Upper lobe of left lung (tissue), 6 donors: ENCODE data around the gene FYN. TPM values are rescaled to one million over a fixed set of nuclear protein-coding genes. Genes with fewer than 3 reads are reported as not detected.
A peak's percentile ranks its signal among the peaks of the same experiment; 100 is the strongest.

Experiments used
- ATAC-seq, 2 donors: fragments of 200-7000 bp; cut with Tn5 transposase; one replicate each; pipeline ENCODE4 v1.9.1; 2022; ENCODE audit warnings: mild to moderate bottlenecking in 2 of 2, moderate library complexity in 2 of 2; ENCODE audit not compliant: low FRiP score in 2 of 2
- DNase-seq, 2 donors: peaks; one replicate each; pipeline ENCODE4 v3.0.0-alpha.2; 2019 to 2020
- H3K27ac ChIP-seq, 4 donors: fragments of 200-600 bp; sonication (generic); one replicate each; pipeline ENCODE4 v1.5.1; 2016 to 2019
- H3K27me3 ChIP-seq, 4 donors: fragments of 200-600 bp; sonication (generic); one replicate each; pipeline ENCODE4 v1.5.1; 2017 to 2019
- H3K36me3 ChIP-seq, 4 donors: fragments of 200-600 bp; sonication (generic); one replicate each; pipeline ENCODE4 v1.5.1; 2016 to 2019
- H3K4me1 ChIP-seq, 4 donors: fragments of 200-600 bp; sonication (generic); one replicate each; pipeline ENCODE4 v1.5.1; 2018 to 2019
- H3K4me3 ChIP-seq, 4 donors: fragments of 200-600 bp; sonication (generic); one replicate each; pipeline ENCODE4 v1.5.1; 2017 to 2019; ENCODE audit warnings: mild to moderate bottlenecking in 2 of 4, moderate library complexity in 1 of 4
- H3K9me3 ChIP-seq, 4 donors: fragments of 200-600 bp; sonication (generic); one replicate each; pipeline ENCODE4 v1.5.1; 2018 to 2019
- CTCF ChIP-seq, 6 experiments: fragments of 450-650 bp in 4 of 6; fragments of 200-600 bp in 2 of 6; sonication (generic) in 2 of 6; IDR thresholded peaks; one replicate each; pipeline ENCODE4 v1.5.1; 2016 to 2019; ENCODE audit warnings: antibody characterized with exemption in 6 of 6
- EP300 ChIP-seq, 4 donors: sonication (generic); formaldehyde crosslinking; IDR thresholded peaks; one replicate each; pipeline ENCODE4 v1.5.1; 2017; ENCODE audit warnings: antibody characterized with exemption in 4 of 4, control low read depth in 2 of 4
- POLR2A ChIP-seq, 4 donors: fragments of 450-650 bp; IDR thresholded peaks; one replicate each; pipeline ENCODE4 v1.5.1; 2016 to 2017; ENCODE audit warnings: antibody characterized with exemption in 4 of 4, mild to moderate bottlenecking in 2 of 4
- POLR2AphosphoS5 ChIP-seq, 2 donors: sonication (generic); formaldehyde crosslinking; IDR thresholded peaks; one replicate each; pipeline ENCODE4 v1.5.1; 2017; ENCODE audit warnings: antibody characterized with exemption in 2 of 2
- WGBS, 2 donors: methylation state at CpG; one replicate each; pipeline ENCODE4 v1.1.5; 2017 to 2018; 5-methylcytosine and 5-hydroxymethylcytosine counted together
- total RNA-seq, 6 donors: library from RNA; depleted of rRNA in 4 of 6; stranded (reverse); fragments of >200 nt in 4 of 6; gene quantifications; one replicate each; pipeline versions ENCODE4 v1.1.0 to v1.2.1, GENCODE V29; 2016 to 2021
- donor health status: DM: no; HTN: no; CAD: no; lungs with moderate emphysema.
- donor health status: DM: no; HTN: yes; CAD: no; lungs with severe emphysema.

The FYN gene
- total RNA-seq, 6 donors from 2014 or later: 69.1 to 181 (median 113) TPM

- ATAC-seq: no peak
- Histone ChIP-seq H3K9me3 (no peaks in the 10 kb centered on the region), H3K27ac (no peak overlapping the region), H3K27me3 (no peaks in the 10 kb centered on the region), H3K36me3 (peaks cover 0 to 68% (median 15%) of the 10 kb centered on the region in 4 donors), H3K4me3 (no peak overlapping the region), H3K4me1 (no peaks in the 10 kb centered on the region)
- TF ChIP-seq POLR2AphosphoS5 (IDR thresholded peaks at IDR 0.05) (no peak), CTCF (IDR thresholded peaks at IDR 0.05) (no peak), POLR2A (IDR thresholded peaks at IDR 0.05) (no peak), EP300 (IDR thresholded peaks at IDR 0.05) (no peak)
- 88 to 100% methylated on average over 4 of the region's 4 CpGs for WGBS, 2 donors
- DNase-seq: no peak
Observed at GRCh38 chr6:111674413-111674812, 198.8 kb downstream of the FYN start.

- H3K4me3 ChIP-seq: no peak overlapping the region
- H3K4me1 ChIP-seq: peaks cover 0 to 2% (median 0%) of the 10 kb centered on the region in 4 donors
- no peaks in the 10 kb centered on the region for H3K27me3 ChIP-seq
- DNase-seq (no peak), ATAC-seq (no peak)
- H3K36me3 ChIP-seq: peaks cover 0 to 64% (median 15%) of the 10 kb centered on the region in 4 donors
- TF ChIP-seq POLR2AphosphoS5 (IDR thresholded peaks at IDR 0.05) (no peak), EP300 (IDR thresholded peaks at IDR 0.05) (no peak), CTCF (IDR thresholded peaks at IDR 0.05) (no peak), POLR2A (IDR thresholded peaks at IDR 0.05) (no peak)
- no peaks in the 10 kb centered on the region for H3K9me3 ChIP-seq
- H3K27ac ChIP-seq: no peak overlapping the region
Observed at GRCh38 chr6:111673937-111674336, 199.3 kb downstream of the FYN start.

GRCh38 chr6:111673532-111673931 is 199.7 kb downstream of the FYN start:
- WGBS, 2 donors: 93 to 94% methylated on average over 8 of the region's 8 CpGs
- Histone ChIP-seq H3K36me3 (peaks cover 0 to 60% (median 15%) of the 10 kb centered on the region in 4 donors), H3K27me3 (no peaks in the 10 kb centered on the region), H3K27ac (no peak overlapping the region), H3K9me3 (no peaks in the 10 kb centered on the region), H3K4me3 (no peak overlapping the region), H3K4me1 (peaks cover 0 to 6% (median 3%) of the 10 kb centered on the region in 4 donors)
- no peak for DNase-seq
- TF ChIP-seq CTCF (IDR thresholded peaks at IDR 0.05) (no peak), POLR2A (IDR thresholded peaks at IDR 0.05) (no peak)
- ATAC-seq: no peak

GRCh38 chr6:111672761-111673450 is 200.3 kb downstream of the FYN start:
- H3K27ac ChIP-seq: no peak overlapping the region
- WGBS, 2 donors: 88 to 90% methylated on average over 17 of the region's 17 CpGs
- peaks cover 0 to 56% (median 15%) of the 10 kb centered on the region in 4 donors for H3K36me3 ChIP-seq
- no peaks in the 10 kb centered on the region for H3K27me3 ChIP-seq
- no peak overlapping the region for H3K4me3 ChIP-seq
- no peaks in the 10 kb centered on the region for H3K9me3 ChIP-seq
- H3K4me1 ChIP-seq: peaks cover 3 to 12% (median 9%) of the 10 kb centered on the region in 4 donors
- peak in 1 of 2 donors; percentile 31 for DNase-seq
- TF ChIP-seq CTCF (IDR thresholded peaks at IDR 0.05) (no peak), POLR2A (IDR thresholded peaks at IDR 0.05) (no peak), EP300 (IDR thresholded peaks at IDR 0.05) (no peak), POLR2AphosphoS5 (IDR thresholded peaks at IDR 0.05) (no peak)
- ATAC-seq: no peak

- Histone ChIP-seq H3K27me3 (no peaks in the 10 kb centered on the region), H3K36me3 (peaks cover 0 to 54% (median 13%) of the 10 kb centered on the region in 4 donors), H3K4me3 (no peak overlapping the region), H3K27ac (no peak overlapping the region), H3K9me3 (no peaks in the 10 kb centered on the region), H3K4me1 (peaks cover 21 to 28% (median 26%) of the 10 kb centered on the region in 4 donors)
- DNase-seq: no peak
- WGBS, 2 donors: 92 to 93% methylated on average over 4 of the region's 4 CpGs
- no peak for TF ChIP-seq CTCF (IDR thresholded peaks at IDR 0.05)
- no peak for TF ChIP-seq EP300 (IDR thresholded peaks at IDR 0.05)
- no peak for TF ChIP-seq POLR2AphosphoS5 (IDR thresholded peaks at IDR 0.05)
- TF ChIP-seq POLR2A (IDR thresholded peaks at IDR 0.05): no peak
- no peak for ATAC-seq
Observed at GRCh38 chr6:111669326-111669725, 203.9 kb downstream of the FYN start.
